Dedifferentiated amniotic fluid mesenchymal stem cell (primary cell): ENCODE data around the gene SLC25A20.
A peak's percentile ranks its signal among the peaks of the same experiment; 100 is the strongest.
"Not testable (repeated sequence)": the region's sequence is repeated elsewhere in the genome, so short reads cannot be mapped to it uniquely, and the experiment has no call there.

Source experiments
- DNase-seq: peaks from one replicate; pipeline ENCODE4 v3.0.0-alpha.2; 2016; ENCODE audit errors: extremely low spot score

Gene SLC25A20, protein sequence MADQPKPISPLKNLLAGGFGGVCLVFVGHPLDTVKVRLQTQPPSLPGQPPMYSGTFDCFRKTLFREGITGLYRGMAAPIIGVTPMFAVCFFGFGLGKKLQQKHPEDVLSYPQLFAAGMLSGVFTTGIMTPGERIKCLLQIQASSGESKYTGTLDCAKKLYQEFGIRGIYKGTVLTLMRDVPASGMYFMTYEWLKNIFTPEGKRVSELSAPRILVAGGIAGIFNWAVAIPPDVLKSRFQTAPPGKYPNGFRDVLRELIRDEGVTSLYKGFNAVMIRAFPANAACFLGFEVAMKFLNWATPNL

GRCh38 chr3:48898383-48899234 is at the start of gene SLC25A20:
Gene SLC25A20 (minus strand): TSS chr3:48898882. CDS start chr3:48898794, 88 bp downstream.
- peak; percentile 75 for DNase-seq

- DNase-seq, result no peak
Observed at GRCh38 chr3:48945891-48946549, 47.3 kb upstream of the SLC25A20 start.

- DNase-seq, result no peak
Observed at GRCh38 chr3:48945432-48945831, 46.8 kb upstream of the SLC25A20 start.

- DNase-seq, result no peak
Observed at GRCh38 chr3:48938689-48939088, 40.0 kb upstream of the SLC25A20 start.

DNA sequence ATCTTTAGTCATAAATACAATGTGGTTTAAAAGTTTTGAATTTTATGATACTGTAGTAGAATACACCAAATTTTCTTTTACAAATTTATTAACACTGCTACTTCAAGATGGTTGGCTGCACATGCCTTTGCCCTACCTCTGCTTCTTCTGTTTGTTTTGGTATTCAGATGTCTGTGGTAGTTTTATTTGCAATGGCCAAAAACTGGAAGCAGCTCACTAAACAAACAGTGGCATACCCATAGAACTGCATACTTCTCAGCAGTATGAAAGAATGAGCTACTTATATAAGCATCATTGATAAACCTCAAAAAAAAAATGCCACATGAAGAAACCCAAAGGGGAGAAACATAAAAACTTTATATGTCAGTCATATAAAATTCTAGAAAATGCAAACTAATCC is 39.5 kb upstream of the SLC25A20 start:
- DNase-seq, result no peak

DNA sequence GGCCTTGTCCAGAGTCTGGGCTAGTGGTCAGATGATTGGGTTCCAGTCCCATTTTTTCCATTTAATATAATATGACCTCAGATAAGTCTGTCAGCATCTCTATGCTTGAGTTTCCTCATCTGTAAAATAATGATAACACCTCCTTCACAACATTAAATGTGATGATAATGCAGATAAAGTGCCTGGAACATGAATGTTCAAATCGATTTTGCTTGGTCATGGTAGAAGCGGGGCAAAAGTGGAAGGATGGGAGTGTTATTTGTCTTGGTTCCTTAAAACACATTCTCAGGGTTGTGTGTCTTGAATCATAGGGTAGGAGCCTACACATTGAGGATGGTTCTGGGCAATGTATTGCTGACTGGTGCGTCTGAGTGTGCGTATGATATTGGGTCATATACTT is 36.8 kb upstream of the SLC25A20 start:
- no peak for DNase-seq

- DNase-seq, result no peak
Observed at GRCh38 chr3:48934333-48934991, 35.8 kb upstream of the SLC25A20 start.

- DNase-seq, result no peak
Observed at GRCh38 chr3:48931944-48932580, 33.4 kb upstream of the SLC25A20 start.

GRCh38 chr3:48930590-48930989 is 31.9 kb upstream of the SLC25A20 start:
- DNase-seq, result no peak

GRCh38 chr3:48929358-48930035 is 30.8 kb upstream of the SLC25A20 start:
- DNase-seq, result no peak

DNA sequence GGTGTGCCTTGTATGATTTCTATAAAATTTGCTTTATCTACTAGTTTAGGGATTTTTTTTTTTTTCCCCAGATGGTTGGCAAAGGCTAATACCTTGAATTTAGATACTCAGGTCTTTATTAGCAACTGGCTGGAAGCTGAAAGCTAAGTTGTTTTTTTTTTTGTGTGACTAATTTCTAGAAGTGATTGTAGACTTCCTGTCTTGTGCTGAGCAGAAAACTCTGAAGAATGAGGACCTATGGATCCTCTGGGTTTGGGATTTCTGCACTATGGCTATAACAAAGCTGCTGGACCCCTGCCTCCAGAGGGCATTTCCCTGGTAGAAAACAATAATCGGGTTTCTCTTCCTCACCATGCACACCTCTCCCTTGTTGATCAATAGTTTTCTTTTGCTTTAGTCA is 30.0 kb upstream of the SLC25A20 start:
- DNase-seq, result no peak

DNA sequence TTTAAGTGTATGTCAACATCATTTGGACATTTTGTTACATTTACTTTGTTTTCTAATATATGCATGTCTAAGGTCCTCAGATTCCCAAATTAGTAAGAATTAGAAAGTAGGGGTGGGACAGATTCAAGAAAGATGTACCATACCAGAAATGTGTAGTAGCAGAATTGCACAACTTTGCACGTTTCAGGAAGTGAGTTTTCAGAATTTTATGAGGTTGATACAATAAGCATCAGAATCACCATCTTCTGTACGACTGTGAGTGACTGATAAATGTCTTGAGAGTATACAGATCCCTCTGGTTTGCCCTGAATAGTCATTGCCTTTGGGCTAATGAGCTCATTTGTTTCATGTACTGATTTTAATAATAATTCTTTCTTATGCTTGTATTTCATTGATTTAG is 29.2 kb upstream of the SLC25A20 start:
- no peak for DNase-seq

DNA sequence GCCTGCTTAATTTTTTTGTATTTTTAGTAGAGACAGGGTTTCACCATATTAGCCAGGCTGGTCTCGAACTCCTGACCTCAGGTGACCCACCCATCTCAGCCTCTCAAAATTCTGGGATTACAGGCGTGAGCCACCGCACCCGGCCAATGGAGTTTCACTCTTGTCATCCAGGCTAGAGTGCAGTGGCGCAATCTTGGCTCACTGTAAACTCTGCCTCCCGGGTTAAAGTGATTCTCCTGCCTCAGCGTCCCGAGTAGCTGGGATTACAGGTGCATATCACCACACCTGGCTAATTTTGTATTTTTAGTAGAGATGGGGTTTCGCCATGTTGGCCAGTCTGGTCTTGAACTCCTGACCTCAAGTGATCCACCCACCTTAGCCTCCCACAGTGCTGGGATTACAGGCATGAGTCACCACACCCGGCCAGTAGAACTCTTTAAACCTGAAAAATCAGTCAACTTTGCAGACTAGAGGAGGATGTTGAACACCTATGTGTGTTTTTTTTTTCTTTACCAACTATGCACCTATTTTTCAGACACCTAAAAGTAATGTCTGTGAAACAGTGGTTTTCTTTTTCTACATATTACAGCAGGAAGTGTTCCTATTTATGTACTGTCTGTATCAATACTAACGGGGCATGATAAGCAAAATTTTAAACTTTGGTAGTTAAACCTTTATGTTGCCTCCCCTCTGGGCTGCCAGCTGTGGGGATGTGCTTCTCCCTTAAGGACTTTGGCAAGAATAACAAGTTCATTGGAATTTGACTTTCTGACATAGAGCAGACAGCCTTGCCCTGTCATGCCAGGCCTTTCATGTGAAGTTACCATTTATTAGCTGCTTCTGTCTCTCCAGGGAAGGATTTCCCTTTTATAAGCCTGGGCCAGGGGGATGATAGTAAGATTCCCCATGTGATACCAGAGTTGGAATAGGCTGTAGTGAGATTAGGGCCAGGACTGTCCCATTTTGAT is 28.0 kb upstream of the SLC25A20 start:
- DNase-seq, result no peak

DNA sequence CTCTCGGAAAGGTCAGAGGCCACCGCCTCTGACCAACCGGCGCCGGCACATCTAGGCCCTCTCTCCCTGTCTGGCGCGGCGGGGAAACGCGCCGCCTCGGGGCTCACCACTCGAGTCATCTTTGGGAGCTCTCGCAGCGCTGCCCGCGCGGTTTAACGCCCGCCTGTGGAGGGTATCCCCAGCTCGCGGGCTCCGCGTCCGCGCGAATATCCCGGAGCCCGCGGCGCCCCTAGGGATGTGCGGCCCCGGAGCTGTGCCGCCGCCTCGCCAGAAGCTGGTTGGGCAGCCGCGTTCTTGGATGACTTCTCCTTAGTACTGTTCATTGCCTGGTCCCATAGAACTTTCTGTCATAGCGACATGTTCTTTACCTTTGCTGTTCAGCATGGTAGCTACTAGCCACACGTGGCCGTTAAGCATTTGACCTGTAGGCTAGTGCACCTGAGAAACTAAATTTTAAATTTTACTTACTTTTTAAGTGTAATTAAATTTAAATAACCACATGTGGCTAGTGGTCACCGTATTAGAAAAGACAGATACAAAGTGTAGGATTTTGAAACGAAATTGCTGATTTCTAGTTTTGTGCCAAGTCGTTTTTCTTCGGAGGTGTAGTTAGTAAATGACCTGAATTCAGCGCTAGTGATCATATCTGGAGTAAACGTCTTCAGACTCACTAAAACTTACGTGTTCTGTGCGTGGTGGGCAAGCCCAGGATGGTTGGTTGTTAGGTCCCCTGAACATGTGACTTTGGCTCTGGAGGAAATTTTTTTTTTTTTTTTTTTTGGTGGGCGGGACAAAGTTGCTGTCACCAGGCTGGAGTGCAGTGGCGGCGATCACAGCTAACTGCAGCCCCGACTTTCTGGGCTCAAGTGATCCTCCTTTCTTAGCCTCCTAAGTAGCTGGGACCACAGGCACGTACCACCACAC is 20.8 kb upstream of the SLC25A20 start:
- DNase-seq, result peak; percentile 43

- DNase-seq, result peak; percentile 81
Observed at GRCh38 chr3:48918388-48919214, 19.9 kb upstream of the SLC25A20 start, which contains the start of gene ARIH2. Gene ARIH2 (plus strand): TSS chr3:48918842. CDS start chr3:48927559, 8,717 bp downstream.

DNA sequence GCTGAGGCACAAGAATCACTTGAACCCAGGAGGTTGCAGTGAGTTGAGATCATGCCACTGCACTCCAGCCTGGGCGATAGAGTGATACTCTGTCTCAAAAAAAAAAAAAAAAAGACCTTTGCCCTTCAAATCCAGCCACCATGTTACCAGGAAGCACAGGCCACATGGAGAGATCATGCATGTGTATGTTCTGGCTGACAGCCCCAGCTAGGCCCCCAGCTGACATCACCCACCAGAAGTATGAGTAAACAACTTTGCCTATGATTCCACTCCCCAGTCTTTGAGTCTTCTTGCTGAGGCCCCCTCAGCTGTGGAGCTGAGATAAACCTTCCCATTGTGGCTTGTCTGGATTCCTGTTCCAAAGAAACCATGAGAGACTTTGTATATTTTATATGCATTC is 16.6 kb upstream of the SLC25A20 start:
- peak; percentile 4 for DNase-seq

DNA sequence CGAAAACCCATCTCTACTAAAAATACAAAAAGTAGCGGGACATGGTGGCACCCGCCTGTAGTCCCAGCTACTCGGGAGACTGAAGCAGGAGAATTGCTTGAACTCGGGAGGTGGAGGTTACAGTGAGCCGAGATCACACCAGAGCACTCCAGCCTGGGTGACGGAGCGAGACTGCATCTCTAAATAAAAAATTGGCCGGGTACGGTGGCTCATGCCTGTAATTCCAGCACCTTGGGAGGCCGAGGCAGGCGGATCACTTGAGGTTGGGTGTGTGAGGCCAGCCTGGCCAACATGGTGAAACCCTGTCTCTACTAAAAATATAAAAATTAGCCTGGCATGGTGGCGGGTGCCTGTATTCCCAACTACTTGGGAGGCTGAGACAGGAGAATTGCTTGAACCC is 8.3 kb upstream of the SLC25A20 start:
- DNase-seq, result not testable (repeated sequence)

- DNase-seq, result no peak
Observed at GRCh38 chr3:48899273-48899672, 591 bp upstream of the SLC25A20 start.
